GM23338 (cell line): ENCODE results near the gene KIAA1217.

Experiments
- CREB1 ChIP-seq: fragments of 250-450 bp; sonication (Bioruptor Pico); IDR thresholded peaks from 2 replicates; pipeline ENCODE4 v1.5.0; 2020; ENCODE audit warnings: low read depth, mild to moderate bottlenecking, moderate library complexity
- CTCF ChIP-seq, 2 experiments: fragments of 200-600 bp in 1 of 2; sonication (generic) in 1 of 2; conservative IDR thresholded peaks; 2 replicates each; pipeline versions ENCODE4 v1.5.1 to v1.6.1; 2016 to 2017; ENCODE audit warnings: antibody characterized with exemption in 2 of 2, low read depth in 2 of 2, mild to moderate bottlenecking in 2 of 2, moderate library complexity in 1 of 2
- ETS1 ChIP-seq: IDR thresholded peaks from 2 replicates; pipeline ENCODE4 v1.6.1; 2016; ENCODE audit warnings: antibody characterized with exemption
- EZH2 ChIP-seq: fragments of 200-600 bp; sonication (generic); IDR thresholded peaks from one replicate; pipeline ENCODE4 v1.8.0; 2017; ENCODE audit warnings: antibody characterized with exemption, mild to moderate bottlenecking, low read depth; ENCODE audit not compliant: unreplicated experiment
- EZH2phosphoT487 ChIP-seq: fragments of 200-600 bp; sonication (generic); IDR thresholded peaks from one replicate; pipeline ENCODE4 v1.8.1; 2018; ENCODE audit warnings: antibody characterized with exemption; ENCODE audit not compliant: unreplicated experiment
- JUNB ChIP-seq: IDR thresholded peaks from one replicate; pipeline ENCODE4 v1.6.1; 2016; ENCODE audit warnings: antibody characterized with exemption; ENCODE audit not compliant: unreplicated experiment
- NANOG ChIP-seq: IDR thresholded peaks from 2 replicates; pipeline ENCODE4 v1.6.1; 2016; ENCODE audit warnings: antibody characterized with exemption, borderline replicate concordance
- POLR2AphosphoS5 ChIP-seq: IDR thresholded peaks from 2 replicates; pipeline ENCODE4 v1.6.1; 2016; ENCODE audit warnings: antibody characterized with exemption, low read depth
- REST ChIP-seq: IDR thresholded peaks from one replicate; pipeline ENCODE4 v1.6.1; 2018; ENCODE audit warnings: antibody characterized with exemption; ENCODE audit not compliant: unreplicated experiment
- STAT1 ChIP-seq: IDR thresholded peaks from one replicate; pipeline ENCODE4 v1.6.1; 2016; ENCODE audit warnings: antibody characterized with exemption; ENCODE audit not compliant: unreplicated experiment
- ZNF462 ChIP-seq: fragments of 250-450 bp; sonication (Bioruptor Pico); IDR thresholded peaks from 2 replicates; pipeline ENCODE4 v1.5.0; 2020; ENCODE audit warnings: mild to moderate bottlenecking, moderate library complexity

- TF ChIP-seq ETS1 (no peak), CTCF (conservative IDR thresholded peaks at IDR 0.05; ENCODE audit: low read depth in 2 of 2) (no peak), EZH2 (no peak), POLR2AphosphoS5 (no peak), EZH2phosphoT487 (no peak), REST (no peak), JUNB (no peak), STAT1 (no peak), CREB1 (CRISPR knock-in tag) (no peak), NANOG (no peak), ZNF462 (no peak)
Observed at GRCh38 chr10:24448351-24448999, 239.5 kb downstream of the KIAA1217 start.
